HepG2 (cell line): Measurements from ENCODE around the gene SNED1. TPM values are rescaled to one million over a fixed set of nuclear protein-coding genes. Genes with fewer than 3 reads are reported as not detected.

Experiments
- MAZ ChIP-seq, 2 experiments: sonication (generic) in 1 of 2; formaldehyde crosslinking in 1 of 2; IDR thresholded peaks; 2 replicates each; pipeline versions ENCODE4 v1.5.0 to v1.6.1; 2012 to 2020; ENCODE audit warnings: low read depth in 2 of 2, mild to moderate bottlenecking in 2 of 2, borderline replicate concordance in 1 of 2, improper control_type of control experiment in 1 of 2, low read length in 1 of 2, missing genetic modification reagents in 1 of 2, moderate library complexity in 1 of 2
- MTA3 ChIP-seq: sonication (generic); formaldehyde crosslinking; IDR thresholded peaks from 2 replicates; pipeline ENCODE4 v1.4.0; 2020; ENCODE audit warnings: missing genetic modification reagents
- TAF15 ChIP-seq: fragments of 200-400 bp; formaldehyde crosslinking; IDR thresholded peaks from one replicate; pipeline ENCODE4 v1.6.1; 2018; ENCODE audit warnings: mild to moderate bottlenecking, low read depth, low read length; ENCODE audit not compliant: poor library complexity, severe bottlenecking
- ZFX ChIP-seq: sonication (generic); formaldehyde crosslinking; IDR thresholded peaks from 2 replicates; pipeline ENCODE4 v1.4.0; 2020; ENCODE audit warnings: mild to moderate bottlenecking, low read depth, missing genetic modification reagents, moderate library complexity
- ZNF367 ChIP-seq: sonication (generic); formaldehyde crosslinking; IDR thresholded peaks from 2 replicates; pipeline ENCODE4 v1.4.0; 2020; ENCODE audit warnings: missing genetic modification reagents, borderline replicate concordance
- ZNF556 ChIP-seq: sonication (generic); formaldehyde crosslinking; IDR thresholded peaks from 2 replicates; pipeline ENCODE4 v1.4.0; 2020; ENCODE audit warnings: mild to moderate bottlenecking, missing genetic modification reagents, borderline replicate concordance
- ZNF773 ChIP-seq: sonication (generic); formaldehyde crosslinking; IDR thresholded peaks from 2 replicates; pipeline ENCODE4 v1.4.0; 2020; ENCODE audit warnings: missing genetic modification reagents, borderline replicate concordance
- ZNF782 ChIP-seq: sonication (generic); formaldehyde crosslinking; IDR thresholded peaks from 2 replicates; pipeline ENCODE4 v1.4.0; 2020; ENCODE audit warnings: missing genetic modification reagents, mild to moderate bottlenecking, borderline replicate concordance
- polyA plus RNA-seq, 8 experiments: library from polyadenylated mRNA; depleted of rRNA in 3 of 8; stranded (reverse) in 7 of 8; unstranded in 1 of 8; fragments of >200 nt; fragmentation: Illumina TruSeq in 4 of 8; extraction: Trizol in 4 of 8; gene quantifications; 2 replicates each; pipeline versions ENCODE4 v1.2.1 to v1.2.3, GENCODE V29; 2011 to 2016; ENCODE audit warnings: low read depth in 4 of 8, missing spikeins in 1 of 8, mixed read lengths in 1 of 8; ENCODE audit not compliant: insufficient read depth in 1 of 8
- total RNA-seq, 5 experiments: library from RNA; depleted of rRNA; stranded (reverse); fragments of >200 nt; fragmentation: Illumina TruSeq; extraction: Trizol; gene quantifications; 2 replicates each; pipeline ENCODE4 v1.2.3, GENCODE V29; 2016; ENCODE audit warnings: low read depth in 1 of 5
- TF ChIP-seq, protein P1 (sequence below): sonication (generic); formaldehyde crosslinking; IDR thresholded peaks from 2 replicates; pipeline ENCODE4 v1.4.0; 2020; ENCODE audit warnings: missing genetic modification reagents, borderline replicate concordance
- TF ChIP-seq, protein P2 (sequence below): sonication (generic); formaldehyde crosslinking; IDR thresholded peaks from 2 replicates; pipeline ENCODE4 v1.5.1; 2020; ENCODE audit warnings: mild to moderate bottlenecking, moderate library complexity, missing genetic modification reagents

SNED1 gene
- total and polyA plus RNA-seq, 2 of the 13 experiments (the other 11 are each of a cell fraction or from before 2014, with no cell fraction given), result 0.15 to 0.65 TPM

DNA sequence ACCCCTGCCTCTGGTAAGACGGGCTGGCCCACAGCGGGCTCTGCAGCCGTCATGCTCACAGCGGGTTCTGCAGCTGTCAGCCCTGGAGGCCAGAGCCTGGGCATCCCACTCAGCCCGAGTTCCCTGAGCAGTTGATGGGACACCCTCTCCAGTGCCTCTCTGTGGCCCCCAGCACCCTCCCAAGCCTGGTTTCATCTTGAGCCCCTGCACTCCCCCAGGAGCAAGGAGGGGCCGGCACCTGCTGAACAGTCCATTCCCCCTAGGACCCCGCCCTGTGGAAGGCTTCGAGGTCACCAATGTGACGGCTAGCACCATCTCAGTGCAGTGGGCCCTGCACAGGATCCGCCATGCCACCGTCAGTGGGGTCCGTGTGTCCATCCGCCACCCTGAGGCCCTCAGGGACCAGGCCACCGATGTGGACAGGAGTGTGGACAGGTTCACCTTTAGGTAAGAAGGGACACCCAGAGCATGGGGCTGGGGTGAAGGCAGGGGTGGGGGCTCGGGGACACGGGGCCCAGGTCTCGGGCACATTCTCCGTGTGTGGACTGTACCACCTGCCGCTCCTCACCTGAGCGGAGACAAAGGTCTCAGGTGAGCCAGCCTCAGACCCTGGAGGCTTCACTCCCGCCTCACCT is 69.2 kb downstream of the SNED1 start (continued):
- TF ChIP-seq, protein P1, sequence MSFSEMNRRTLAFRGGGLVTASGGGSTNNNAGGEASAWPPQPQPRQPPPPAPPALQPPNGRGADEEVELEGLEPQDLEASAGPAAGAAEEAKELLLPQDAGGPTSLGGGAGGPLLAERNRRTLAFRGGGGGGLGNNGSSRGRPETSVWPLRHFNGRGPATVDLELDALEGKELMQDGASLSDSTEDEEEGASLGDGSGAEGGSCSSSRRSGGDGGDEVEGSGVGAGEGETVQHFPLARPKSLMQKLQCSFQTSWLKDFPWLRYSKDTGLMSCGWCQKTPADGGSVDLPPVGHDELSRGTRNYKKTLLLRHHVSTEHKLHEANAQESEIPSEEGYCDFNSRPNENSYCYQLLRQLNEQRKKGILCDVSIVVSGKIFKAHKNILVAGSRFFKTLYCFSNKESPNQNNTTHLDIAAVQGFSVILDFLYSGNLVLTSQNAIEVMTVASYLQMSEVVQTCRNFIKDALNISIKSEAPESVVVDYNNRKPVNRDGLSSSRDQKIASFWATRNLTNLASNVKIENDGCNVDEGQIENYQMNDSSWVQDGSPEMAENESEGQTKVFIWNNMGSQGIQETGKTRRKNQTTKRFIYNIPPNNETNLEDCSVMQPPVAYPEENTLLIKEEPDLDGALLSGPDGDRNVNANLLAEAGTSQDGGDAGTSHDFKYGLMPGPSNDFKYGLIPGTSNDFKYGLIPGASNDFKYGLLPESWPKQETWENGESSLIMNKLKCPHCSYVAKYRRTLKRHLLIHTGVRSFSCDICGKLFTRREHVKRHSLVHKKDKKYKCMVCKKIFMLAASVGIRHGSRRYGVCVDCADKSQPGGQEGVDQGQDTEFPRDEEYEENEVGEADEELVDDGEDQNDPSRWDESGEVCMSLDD (CRISPR knock-in tag), result no peak
- TF ChIP-seq ZNF773 (CRISPR knock-in tag), result no peak
- TF ChIP-seq, protein P2, sequence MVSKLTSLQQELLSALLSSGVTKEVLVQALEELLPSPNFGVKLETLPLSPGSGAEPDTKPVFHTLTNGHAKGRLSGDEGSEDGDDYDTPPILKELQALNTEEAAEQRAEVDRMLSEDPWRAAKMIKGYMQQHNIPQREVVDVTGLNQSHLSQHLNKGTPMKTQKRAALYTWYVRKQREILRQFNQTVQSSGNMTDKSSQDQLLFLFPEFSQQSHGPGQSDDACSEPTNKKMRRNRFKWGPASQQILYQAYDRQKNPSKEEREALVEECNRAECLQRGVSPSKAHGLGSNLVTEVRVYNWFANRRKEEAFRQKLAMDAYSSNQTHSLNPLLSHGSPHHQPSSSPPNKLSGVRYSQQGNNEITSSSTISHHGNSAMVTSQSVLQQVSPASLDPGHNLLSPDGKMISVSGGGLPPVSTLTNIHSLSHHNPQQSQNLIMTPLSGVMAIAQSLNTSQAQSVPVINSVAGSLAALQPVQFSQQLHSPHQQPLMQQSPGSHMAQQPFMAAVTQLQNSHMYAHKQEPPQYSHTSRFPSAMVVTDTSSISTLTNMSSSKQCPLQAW, result no peak
- no peak for TF ChIP-seq ZNF556 (CRISPR knock-in tag)
- no peak for TF ChIP-seq MTA3
- TF ChIP-seq TAF15, result no peak
- no peak for TF ChIP-seq ZFX
- no peak for TF ChIP-seq ZNF367 (CRISPR knock-in tag)
- no peak for TF ChIP-seq MAZ (IDR thresholded peaks at IDR 0.05; ENCODE audit: borderline replicate concordance, low read depth, low read length)
- no peak for TF ChIP-seq MAZ (CRISPR knock-in tag; IDR thresholded peaks at IDR 0.05; ENCODE audit: low read depth)
- TF ChIP-seq ZNF782, result no peak
